Measurements from ENCODE around the gene DNAJB1.
A peak's percentile ranks its signal among the peaks of the same experiment; 100 is the strongest.
"Not testable (repeated sequence)": the region's sequence is repeated elsewhere in the genome, so short reads cannot be mapped to it uniquely, and the experiment has no call there.

DNAJB1 gene

DNA sequence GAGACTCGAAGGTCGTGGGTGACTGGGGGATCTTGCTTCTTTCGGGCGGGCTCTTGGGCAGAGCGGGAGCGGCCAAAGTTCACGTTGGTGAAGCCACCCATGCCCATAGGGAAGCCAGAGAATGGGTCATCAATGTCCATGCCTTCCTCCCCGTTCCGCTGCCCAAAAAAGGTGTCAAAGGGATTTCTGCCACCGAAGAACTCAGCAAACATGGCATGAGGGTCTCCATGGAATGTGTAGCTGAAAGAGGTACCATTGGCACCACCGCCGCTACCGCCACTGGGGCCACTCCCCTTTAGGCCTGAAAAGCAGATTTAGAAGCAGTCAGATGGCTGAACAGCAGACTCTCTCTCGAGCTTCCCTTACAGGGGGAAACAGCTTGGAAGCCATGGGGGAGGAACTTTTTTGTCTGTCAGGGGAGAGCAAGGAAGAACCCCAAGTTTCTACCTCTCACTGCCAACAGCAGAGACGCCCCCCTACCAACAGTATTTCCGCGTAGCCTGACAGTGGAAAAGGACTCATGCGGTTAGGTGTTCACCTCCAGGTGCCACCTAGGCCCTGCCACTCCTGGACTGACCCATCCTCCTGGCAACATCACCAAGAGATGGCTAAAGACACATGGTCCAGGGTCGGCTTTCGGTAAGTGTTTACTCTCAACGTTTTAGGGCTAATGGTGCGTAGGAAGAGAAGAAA, 1.3 kb downstream of the DNAJB1 start:
- Histone ChIP-seq H3K9me3 (ENCODE audit: low read length) (no peaks in the 10 kb centered on the region), H3K27me3 (ENCODE audit: control insufficient read depth in 1 of 2, insufficient read depth in 2 of 2, low read length in 2 of 2) (no peaks in the 10 kb centered on the region), H3K36me3 (ENCODE audit: insufficient read depth, low read length) (peaks cover 34% of the 10 kb centered on the region), H3K4me3 (ENCODE audit: low read depth in 1 of 2, low read length in 2 of 2) (peak overlapping the region; percentile 96 to 97), H3K9ac (ENCODE audit: low read length) (peak overlapping the region; percentile 66), H3K27ac (ENCODE audit: low read depth, low read length) (peak overlapping the region; percentile 100), H3K4me1 (ENCODE audit: insufficient read depth, low read length) (peaks cover 19% of the 10 kb centered on the region)

DNA sequence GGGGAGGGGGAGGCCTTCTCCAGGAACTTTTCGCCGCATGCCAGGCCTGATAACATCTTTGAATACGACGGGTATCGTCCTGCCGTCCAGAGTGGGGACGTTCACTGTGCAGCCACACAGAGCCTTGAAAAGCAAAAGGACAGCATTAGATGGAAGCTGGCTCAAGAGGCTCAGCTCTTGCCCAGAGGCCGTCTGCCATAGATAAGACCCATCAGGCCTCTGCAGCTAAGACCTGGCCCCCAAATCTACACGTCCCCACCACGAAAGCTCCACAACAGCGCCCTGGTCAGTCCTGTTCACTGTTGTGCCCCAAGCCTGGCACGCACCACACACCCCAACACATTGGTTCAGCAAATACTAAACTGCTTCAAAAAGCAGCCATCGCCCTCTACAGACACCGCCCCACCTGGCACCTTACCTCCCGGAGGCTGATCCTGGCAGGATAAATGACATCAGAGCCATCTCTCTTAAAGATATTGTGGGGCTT, 2.1 kb downstream of the DNAJB1 start:
- H3K27me3 ChIP-seq (ENCODE audit: control insufficient read depth in 1 of 2, insufficient read depth in 2 of 2, low read length in 2 of 2): no peaks in the 10 kb centered on the region
- H3K9ac ChIP-seq (ENCODE audit: low read length): peak overlapping the region; percentile 31
- H3K9me3 ChIP-seq (ENCODE audit: low read length): no peaks in the 10 kb centered on the region
- peak overlapping the region in 1 of 2 donors; percentile 96 for H3K4me3 ChIP-seq (ENCODE audit: low read depth in 1 of 2, low read length in 2 of 2)
- H3K4me1 ChIP-seq (ENCODE audit: insufficient read depth, low read length): peaks cover 19% of the 10 kb centered on the region
- H3K36me3 ChIP-seq (ENCODE audit: insufficient read depth, low read length): peaks cover 34% of the 10 kb centered on the region
- H3K27ac ChIP-seq (ENCODE audit: low read depth, low read length): no peak overlapping the region

DNA sequence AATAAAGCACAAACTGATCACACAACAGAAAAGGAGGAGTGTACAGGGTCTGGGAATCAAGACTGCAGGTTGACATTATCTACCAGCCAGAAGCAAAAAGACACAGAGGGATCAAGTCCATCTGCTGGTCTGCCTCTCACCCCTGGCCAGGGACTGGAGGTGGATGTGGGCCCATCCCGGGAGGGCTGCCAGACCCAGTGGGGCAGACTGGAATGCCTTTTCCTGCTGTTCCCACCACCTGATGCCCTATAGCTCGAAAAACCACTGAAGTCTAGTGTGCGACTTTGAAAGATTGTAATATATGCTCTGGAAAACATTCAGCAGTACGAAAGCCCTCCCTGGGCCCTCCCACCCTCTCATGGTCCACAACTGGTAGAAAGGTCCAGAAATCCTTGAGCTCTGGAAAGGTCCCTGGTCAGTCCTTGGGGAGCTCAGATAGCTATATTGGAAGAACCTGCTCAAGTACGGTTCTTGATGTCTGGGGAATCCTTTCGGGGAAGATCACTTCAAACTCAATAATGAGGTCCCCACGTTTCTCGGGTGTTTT, 2.6 kb downstream of the DNAJB1 start:
- Histone ChIP-seq H3K27ac (ENCODE audit: low read depth, low read length) (no peak overlapping the region), H3K9me3 (ENCODE audit: low read length) (no peaks in the 10 kb centered on the region), H3K4me1 (ENCODE audit: insufficient read depth, low read length) (peaks cover 19% of the 10 kb centered on the region), H3K27me3 (ENCODE audit: control insufficient read depth in 1 of 2, insufficient read depth in 2 of 2, low read length in 2 of 2) (no peaks in the 10 kb centered on the region), H3K36me3 (ENCODE audit: insufficient read depth, low read length) (peaks cover 34% of the 10 kb centered on the region), H3K4me3 (ENCODE audit: low read depth in 1 of 2, low read length in 2 of 2) (peak overlapping the region in 1 of 2 donors; percentile 96), H3K9ac (ENCODE audit: low read length) (peak overlapping the region; percentile 31)

DNA sequence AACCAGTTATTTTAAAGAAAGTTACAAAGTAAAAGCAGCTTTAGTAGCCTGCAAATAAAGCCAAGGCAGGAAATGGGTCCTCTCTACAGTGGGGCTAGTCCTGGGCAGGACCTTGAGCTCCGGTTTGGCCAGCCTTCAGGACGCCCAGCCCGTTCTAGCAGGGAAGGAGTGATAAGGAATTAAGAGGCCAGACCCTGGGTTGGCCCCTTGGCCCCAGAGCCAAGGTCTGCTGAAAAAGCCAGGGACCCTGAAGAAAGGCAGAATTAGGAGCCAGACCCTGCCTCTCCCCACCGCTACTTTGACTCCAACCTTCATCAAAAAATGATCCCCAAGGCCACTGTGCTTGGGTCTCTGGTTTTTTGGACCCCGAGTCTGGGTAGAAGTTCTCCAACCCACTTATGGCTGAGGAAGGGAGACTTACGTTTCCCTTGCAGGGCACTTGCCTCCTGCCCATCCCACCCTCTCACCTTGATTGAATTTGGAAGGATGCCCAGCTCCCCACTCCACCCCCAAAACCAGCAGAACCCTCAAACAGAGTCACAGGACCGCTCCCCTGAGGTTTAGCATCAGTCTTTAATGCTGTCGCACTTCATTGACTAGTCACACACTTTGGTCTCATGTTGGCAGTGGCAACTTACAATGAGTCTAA, 3.9 kb downstream of the DNAJB1 start:
- Histone ChIP-seq H3K9me3 (ENCODE audit: low read length) (no peaks in the 10 kb centered on the region), H3K4me1 (ENCODE audit: insufficient read depth, low read length) (peaks cover 19% of the 10 kb centered on the region), H3K36me3 (ENCODE audit: insufficient read depth, low read length) (peaks cover 34% of the 10 kb centered on the region), H3K9ac (ENCODE audit: low read length) (no peak overlapping the region), H3K27ac (ENCODE audit: low read depth, low read length) (no peak overlapping the region), H3K27me3 (ENCODE audit: control insufficient read depth in 1 of 2, insufficient read depth in 2 of 2, low read length in 2 of 2) (no peaks in the 10 kb centered on the region), H3K4me3 (ENCODE audit: low read depth in 1 of 2, low read length in 2 of 2) (no peak overlapping the region)

DNA sequence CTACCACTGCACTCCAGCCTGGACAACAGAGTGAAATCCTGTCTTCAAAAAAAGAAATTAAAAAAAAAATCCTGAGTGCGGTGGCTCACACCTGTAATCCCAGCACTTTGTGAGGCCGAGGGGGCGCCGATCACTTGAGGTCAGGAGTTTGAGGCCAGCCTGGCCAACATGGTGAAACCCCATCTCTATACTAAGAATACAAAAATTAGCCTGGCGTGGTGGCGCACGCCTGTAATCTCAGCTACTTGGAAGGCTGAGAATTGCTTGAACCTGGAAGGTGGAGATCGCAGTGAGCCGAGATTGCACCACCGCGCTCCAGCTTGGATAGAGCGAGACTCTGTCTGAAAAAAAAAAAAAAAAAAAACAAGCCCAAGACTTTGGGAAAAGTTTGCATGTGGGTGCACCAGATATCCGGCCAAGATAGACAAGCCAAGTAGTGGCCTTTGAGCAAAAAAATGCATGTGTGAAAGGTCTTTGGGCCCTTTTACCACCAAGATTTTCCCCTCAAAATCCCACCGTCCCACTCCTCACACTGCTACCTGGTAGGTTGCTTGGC, 5.7 kb downstream of the DNAJB1 start:
- Histone ChIP-seq H3K36me3 (ENCODE audit: insufficient read depth, low read length) (peaks cover 34% of the 10 kb centered on the region), H3K27me3 (ENCODE audit: control insufficient read depth in 1 of 2, insufficient read depth in 2 of 2, low read length in 2 of 2) (no peaks in the 10 kb centered on the region), H3K9ac (ENCODE audit: low read length) (no peak overlapping the region), H3K27ac (ENCODE audit: low read depth, low read length) (no peak overlapping the region), H3K4me3 (ENCODE audit: low read depth in 1 of 2, low read length in 2 of 2) (no peak overlapping the region), H3K9me3 (ENCODE audit: low read length) (no peaks in the 10 kb centered on the region), H3K4me1 (ENCODE audit: insufficient read depth, low read length) (peaks cover 19% of the 10 kb centered on the region)

DNA sequence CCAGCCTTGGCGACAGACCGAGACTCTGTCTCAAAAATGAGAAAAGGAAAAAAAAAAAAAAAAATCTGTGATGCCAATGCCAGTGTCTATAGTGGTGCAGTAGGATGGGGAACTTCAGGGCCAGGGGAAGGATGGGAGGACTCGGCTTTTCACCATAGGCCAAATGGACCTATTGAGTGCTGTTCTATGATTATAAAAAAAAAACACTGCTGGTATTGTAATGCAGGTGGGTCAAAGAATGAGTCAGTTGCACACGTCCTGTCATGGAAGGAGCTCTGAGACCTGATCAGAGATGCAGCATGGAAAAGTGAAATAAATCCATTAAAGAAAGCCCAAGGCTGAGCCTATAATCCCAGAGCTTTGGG, 7.0 kb downstream of the DNAJB1 start:
- peaks cover 24% of the 10 kb centered on the region for H3K36me3 ChIP-seq (ENCODE audit: insufficient read depth, low read length)
- no peak overlapping the region for H3K4me3 ChIP-seq (ENCODE audit: low read depth in 1 of 2, low read length in 2 of 2)
- no peak overlapping the region for H3K9ac ChIP-seq (ENCODE audit: low read length)
- H3K9me3 ChIP-seq (ENCODE audit: low read length): no peaks in the 10 kb centered on the region
- H3K4me1 ChIP-seq (ENCODE audit: insufficient read depth, low read length): peaks cover 11% of the 10 kb centered on the region
- no peaks in the 10 kb centered on the region for H3K27me3 ChIP-seq (ENCODE audit: control insufficient read depth in 1 of 2, insufficient read depth in 2 of 2, low read length in 2 of 2)
- no peak overlapping the region for H3K27ac ChIP-seq (ENCODE audit: low read depth, low read length)

DNA sequence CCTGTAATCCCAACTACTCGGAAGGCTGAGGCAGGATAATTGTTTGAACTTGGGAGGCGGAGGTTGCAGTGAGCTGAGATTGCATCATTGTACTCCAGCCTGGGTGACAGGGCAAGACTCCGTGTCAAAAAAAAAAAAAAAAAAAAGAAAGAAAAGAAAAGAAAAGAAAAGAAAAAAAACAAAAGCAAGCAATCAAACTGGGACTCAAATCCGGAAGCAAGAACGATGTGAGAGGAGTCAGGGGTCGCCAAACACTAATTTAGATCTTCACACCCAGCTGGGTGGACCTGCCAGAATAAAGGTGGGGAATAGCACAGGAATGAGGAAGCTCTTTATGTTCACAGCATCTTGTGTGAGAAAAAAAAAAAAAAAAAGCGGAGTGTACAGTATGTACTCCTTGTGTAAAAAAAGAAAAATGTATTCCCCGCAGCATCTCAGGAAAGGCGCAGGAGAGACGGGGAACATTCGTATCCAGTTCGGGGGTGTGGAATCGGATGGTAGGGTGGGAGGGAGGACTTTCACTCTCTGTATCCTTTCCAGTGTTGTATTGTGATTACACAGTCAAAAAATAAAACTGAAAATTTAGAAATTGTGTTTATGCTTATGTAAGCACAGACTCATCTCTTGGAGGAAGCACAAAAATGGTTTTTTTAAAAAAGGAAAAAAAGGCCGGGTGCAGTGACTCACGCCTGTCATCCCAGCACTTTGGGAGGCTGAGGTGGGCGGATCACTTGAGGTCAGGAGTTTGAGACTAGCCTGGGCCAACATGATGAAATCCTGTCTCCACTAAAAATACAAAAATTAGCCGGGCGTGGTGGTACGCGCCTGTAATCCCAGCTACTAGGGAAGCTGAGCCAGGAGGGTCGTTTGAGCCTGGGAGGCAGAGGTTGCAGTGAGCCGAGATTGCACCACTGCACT, 7.6 kb downstream of the DNAJB1 start:
- no peaks in the 10 kb centered on the region for H3K9me3 ChIP-seq (ENCODE audit: low read length)
- peaks cover 18% of the 10 kb centered on the region for H3K36me3 ChIP-seq (ENCODE audit: insufficient read depth, low read length)
- H3K27me3 ChIP-seq (ENCODE audit: control insufficient read depth in 1 of 2, insufficient read depth in 2 of 2, low read length in 2 of 2): no peaks in the 10 kb centered on the region
- H3K9ac ChIP-seq (ENCODE audit: low read length): no peak overlapping the region
- H3K4me1 ChIP-seq (ENCODE audit: insufficient read depth, low read length): peaks cover 4% of the 10 kb centered on the region
- no peak overlapping the region for H3K4me3 ChIP-seq (ENCODE audit: low read depth in 1 of 2, low read length in 2 of 2)
- no peak overlapping the region for H3K27ac ChIP-seq (ENCODE audit: low read depth, low read length)

DNA sequence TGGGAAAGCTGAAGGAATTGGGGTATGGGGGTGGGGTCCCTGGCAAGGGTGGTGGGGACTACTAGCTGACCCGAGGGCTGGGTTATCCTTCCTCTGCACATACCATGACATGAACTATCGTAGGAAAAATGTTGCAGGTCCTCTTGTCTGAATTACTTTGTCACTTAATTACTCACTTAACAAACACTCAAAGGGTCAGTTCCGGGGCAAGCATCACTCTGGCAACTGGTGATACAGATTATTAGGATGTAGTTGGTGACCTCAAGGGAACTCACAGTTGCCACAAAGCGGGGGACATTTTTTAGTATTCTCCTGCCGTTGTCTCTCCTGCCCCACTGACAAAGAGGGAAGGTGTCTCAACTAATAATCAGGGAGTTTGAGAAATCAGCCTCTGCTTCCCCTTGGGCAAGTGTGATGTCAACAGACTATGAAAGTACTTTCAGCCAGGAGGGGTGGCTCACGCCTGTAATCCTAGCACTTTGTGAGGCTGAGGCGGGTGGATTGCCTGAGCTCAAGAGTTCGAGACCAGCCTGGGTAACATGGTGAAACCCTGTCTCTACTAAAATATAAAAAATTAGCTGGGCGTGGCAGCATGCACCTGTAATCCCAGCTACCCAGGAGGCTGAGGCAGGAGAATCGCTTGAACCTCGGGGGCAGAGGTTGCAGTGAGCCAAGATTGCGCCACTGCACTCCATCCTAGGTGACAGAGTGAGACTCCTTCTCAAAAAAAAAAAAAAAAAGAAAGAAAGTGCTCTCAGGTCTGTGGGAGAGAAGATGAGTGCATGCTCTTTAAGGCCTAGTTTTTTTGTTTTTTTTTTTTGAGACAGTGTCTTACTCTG, 10.3 kb downstream of the DNAJB1 start:
- no peaks in the 10 kb centered on the region for H3K27me3 ChIP-seq (ENCODE audit: control insufficient read depth in 1 of 2, insufficient read depth in 2 of 2, low read length in 2 of 2)
- no peaks in the 10 kb centered on the region for H3K9me3 ChIP-seq (ENCODE audit: low read length)
- H3K36me3 ChIP-seq (ENCODE audit: insufficient read depth, low read length): peaks cover 3% of the 10 kb centered on the region
- no peaks in the 10 kb centered on the region for H3K4me1 ChIP-seq (ENCODE audit: insufficient read depth, low read length)
- no peak overlapping the region for H3K9ac ChIP-seq (ENCODE audit: low read length)
- no peak overlapping the region for H3K4me3 ChIP-seq (ENCODE audit: low read depth in 1 of 2, low read length in 2 of 2)
- H3K27ac ChIP-seq (ENCODE audit: low read depth, low read length): no peak overlapping the region

DNA sequence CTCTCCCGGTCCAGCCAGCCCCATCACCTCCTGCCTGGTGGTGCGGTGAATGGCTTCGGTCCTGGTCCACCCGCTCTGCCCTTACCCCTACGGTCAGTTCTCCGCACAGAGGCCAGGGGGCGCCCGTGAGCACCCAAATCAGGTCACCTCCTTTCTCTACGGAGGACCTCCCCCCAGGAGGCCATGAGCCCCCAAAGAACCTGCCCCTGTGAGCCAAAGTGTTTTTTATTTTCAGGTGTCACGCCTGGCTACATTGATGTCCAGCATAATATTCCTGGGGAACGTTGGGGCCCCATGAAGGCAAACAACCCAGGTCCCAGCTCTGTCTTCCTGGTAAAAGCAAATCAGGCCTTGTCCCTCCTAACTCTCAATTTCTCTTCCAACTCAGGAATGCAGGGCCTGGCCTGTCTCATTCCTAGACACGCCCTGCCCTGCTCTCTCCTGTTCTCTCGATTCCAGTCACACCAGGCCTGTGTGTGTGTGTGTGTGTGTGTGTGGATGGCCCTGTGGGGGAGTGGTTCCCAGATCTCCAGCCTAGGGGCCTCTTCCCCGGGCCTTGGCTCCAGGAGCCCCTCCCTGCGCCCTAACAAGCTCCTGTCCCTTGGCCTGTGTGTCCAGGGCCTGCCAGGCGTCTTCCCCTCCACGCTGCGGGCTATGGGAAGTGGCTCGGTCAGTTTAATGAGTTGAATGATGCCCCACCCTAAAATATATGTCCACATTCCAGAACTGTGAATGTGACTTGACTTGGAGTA, 12.5 kb downstream of the DNAJB1 start:
- H3K9me3 ChIP-seq (ENCODE audit: low read length): no peaks in the 10 kb centered on the region
- H3K36me3 ChIP-seq (ENCODE audit: insufficient read depth, low read length): no peaks in the 10 kb centered on the region
- no peak overlapping the region for H3K9ac ChIP-seq (ENCODE audit: low read length)
- no peak overlapping the region for H3K27ac ChIP-seq (ENCODE audit: low read depth, low read length)
- H3K4me1 ChIP-seq (ENCODE audit: insufficient read depth, low read length): no peaks in the 10 kb centered on the region
- no peak overlapping the region for H3K4me3 ChIP-seq (ENCODE audit: low read depth in 1 of 2, low read length in 2 of 2)
- H3K27me3 ChIP-seq (ENCODE audit: control insufficient read depth in 1 of 2, insufficient read depth in 2 of 2, low read length in 2 of 2): no peaks in the 10 kb centered on the region

DNA sequence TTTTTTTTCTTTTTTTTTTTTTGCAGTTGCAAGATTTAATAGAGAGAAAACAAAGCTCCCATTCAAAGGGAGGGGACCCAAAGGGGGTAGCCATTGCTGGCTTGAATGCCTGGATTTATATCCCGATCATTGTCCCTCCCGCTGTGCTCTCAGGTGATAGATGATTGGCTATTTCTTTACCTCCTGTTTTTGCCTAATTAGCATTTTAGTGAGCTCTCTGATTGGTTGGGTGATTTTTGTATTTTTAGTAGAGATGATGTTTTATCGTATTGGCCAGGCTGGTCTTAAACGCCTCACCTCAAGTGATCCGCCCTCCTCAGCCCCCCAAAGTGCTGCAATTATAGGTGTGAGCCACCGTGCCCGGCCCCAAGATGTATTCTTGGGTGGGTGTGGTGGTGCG, 13.6 kb downstream of the DNAJB1 start:
- H3K9ac ChIP-seq (ENCODE audit: low read length): not testable (repeated sequence)

More for the DNA sequence above, 13.6 kb downstream of the DNAJB1 start:
- H3K27me3 ChIP-seq (ENCODE audit: control insufficient read depth in 1 of 2, insufficient read depth in 2 of 2, low read length in 2 of 2); H3K4me3 ChIP-seq (ENCODE audit: low read depth in 1 of 2, low read length in 2 of 2); H3K4me1 ChIP-seq (ENCODE audit: insufficient read depth, low read length); H3K9me3 ChIP-seq (ENCODE audit: low read length); H3K27ac ChIP-seq (ENCODE audit: low read depth, low read length); H3K36me3 ChIP-seq (ENCODE audit: insufficient read depth, low read length): not testable (repeated sequence)
